Gastroesophageal sphincter (tissue), 4 donors: ENCODE results near the gene LEPROT. TPM values are rescaled to one million over a fixed set of nuclear protein-coding genes. Genes with fewer than 3 reads are reported as not detected.
"Not testable (repeated sequence)": the region's sequence is repeated elsewhere in the genome, so short reads cannot be mapped to it uniquely, and the experiment has no call there.

Experiments used
- ATAC-seq: fragments of 150-250 bp; one replicate; pipeline ENCODE4 v1.9.1; 2016; ENCODE audit warnings: mild to moderate bottlenecking, moderate library complexity
- H3K27ac ChIP-seq, 4 donors: fragments of 200-600 bp; sonication (generic) in 3 of 4; 1 replicate in 3 of 4; 2 replicates in 1 of 4; pipeline ENCODE4 v1.5.1; 2016 to 2019
- H3K27me3 ChIP-seq: fragments of 200-600 bp; sonication (generic); one replicate; pipeline ENCODE4 v1.5.1; 2019
- H3K36me3 ChIP-seq, 2 donors: fragments of 200-600 bp; sonication (generic); one replicate each; pipeline ENCODE4 v1.5.1; 2019; ENCODE audit warnings: control low read depth in 1 of 2
- H3K4me1 ChIP-seq, 3 donors: fragments of 200-600 bp; sonication (generic); 1 replicate in 2 of 3; 2 replicates in 1 of 3; pipeline ENCODE4 v1.5.1; 2016 to 2019; ENCODE audit warnings: control low read depth in 2 of 3
- H3K4me3 ChIP-seq, 2 donors: fragments of 200-600 bp; sonication (generic); one replicate each; pipeline ENCODE4 v1.5.1; 2019; ENCODE audit warnings: mild to moderate bottlenecking in 1 of 2, moderate library complexity in 1 of 2
- H3K9me3 ChIP-seq, 3 donors: fragments of 200-600 bp; sonication (generic); one replicate each; pipeline ENCODE4 v1.5.1; 2017 to 2019; ENCODE audit warnings: control low read depth in 2 of 3
- CTCF ChIP-seq, 4 experiments: fragments of 200-600 bp in 2 of 4; fragments of 450-650 bp in 2 of 4; sonication (generic) in 1 of 4; IDR thresholded peaks; one replicate each; pipeline ENCODE4 v1.5.1; 2017 to 2019; ENCODE audit warnings: antibody characterized with exemption in 4 of 4, mild to moderate bottlenecking in 2 of 4, moderate library complexity in 2 of 4
- EP300 ChIP-seq: sonication (generic); formaldehyde crosslinking; IDR thresholded peaks from one replicate; pipeline ENCODE4 v1.6.1; 2017; ENCODE audit warnings: antibody characterized with exemption, mild to moderate bottlenecking
- POLR2A ChIP-seq, 2 donors: fragments of 450-650 bp; IDR thresholded peaks; one replicate each; pipeline ENCODE4 v1.6.1; 2017; ENCODE audit warnings: antibody characterized with exemption in 2 of 2, mild to moderate bottlenecking in 2 of 2, moderate library complexity in 1 of 2
- POLR2AphosphoS5 ChIP-seq: sonication (generic); formaldehyde crosslinking; IDR thresholded peaks from one replicate; pipeline ENCODE4 v1.6.1; 2017; ENCODE audit warnings: antibody characterized with exemption
- WGBS, 2 donors: methylation state at CpG; one replicate each; pipeline ENCODE4 v1.1.5; 2018; ENCODE audit warnings: low coverage in 1 of 2; 5-methylcytosine and 5-hydroxymethylcytosine counted together
- total RNA-seq, 4 donors: library from RNA; depleted of rRNA; stranded (reverse); fragments of >200 nt; gene quantifications; one replicate each; pipeline ENCODE4 v1.1.0, GENCODE V29; 2016

LEPROT gene
- total RNA-seq, 4 donors from 2014 or later = 66.3 to 106 (median 72.9) TPM

- no peak for ATAC-seq
- 80 to 94% methylated on average over 1 to 2 of the region's 2 CpGs for WGBS, 2 donors
- no peaks in the 10 kb centered on the region for H3K36me3 ChIP-seq
- no peaks in the 10 kb centered on the region for H3K4me1 ChIP-seq
- no peaks in the 10 kb centered on the region for H3K27me3 ChIP-seq
- no peak overlapping the region for H3K4me3 ChIP-seq
- no peaks in the 10 kb centered on the region for H3K9me3 ChIP-seq
- no peak overlapping the region for H3K27ac ChIP-seq
- no peak for TF ChIP-seq POLR2AphosphoS5
- no peak for TF ChIP-seq EP300
- no peak for TF ChIP-seq POLR2A (IDR thresholded peaks at IDR 0.05)
- TF ChIP-seq CTCF (IDR thresholded peaks at IDR 0.05) = no peak
These were observed 42.1 kb upstream of the LEPROT start for GRCh38 chr1:65378247-65378946.

GRCh38 chr1:65384426-65384825 is 36.0 kb upstream of the LEPROT start:
- H3K36me3 ChIP-seq, H3K9me3 ChIP-seq, H3K27ac ChIP-seq, H3K4me3 ChIP-seq, H3K4me1 ChIP-seq, H3K27me3 ChIP-seq, ATAC-seq: not testable (repeated sequence)
- WGBS, 2 donors = 88 to 95% methylated on average over 1 to 5 of the region's 5 CpGs

- Histone ChIP-seq H3K4me1 (no peaks in the 10 kb centered on the region), H3K9me3 (no peaks in the 10 kb centered on the region), H3K36me3 (peaks cover 0 to 8% of the 10 kb centered on the region in 2 donors), H3K4me3 (no peak overlapping the region), H3K27ac (no peak overlapping the region), H3K27me3 (no peaks in the 10 kb centered on the region)
- no peak for TF ChIP-seq EP300
- TF ChIP-seq POLR2AphosphoS5 = no peak
- TF ChIP-seq POLR2A (IDR thresholded peaks at IDR 0.05) = no peak
- TF ChIP-seq CTCF (IDR thresholded peaks at IDR 0.05) = no peak
- WGBS, 2 donors = 86 to 88% methylated on average over 3 of the region's 3 CpGs
- ATAC-seq = no peak
These were observed 34.0 kb upstream of the LEPROT start for GRCh38 chr1:65386439-65386838.

GRCh38 chr1:65387821-65388220 is 32.6 kb upstream of the LEPROT start:
- Histone ChIP-seq H3K36me3 (peaks cover 0 to 15% of the 10 kb centered on the region in 2 donors), H3K27me3 (no peaks in the 10 kb centered on the region), H3K4me3 (no peak overlapping the region), H3K4me1 (no peaks in the 10 kb centered on the region), H3K9me3 (no peaks in the 10 kb centered on the region), H3K27ac (no peak overlapping the region)
- no peak for ATAC-seq
- WGBS, 2 donors = 92 to 100% methylated on average over 2 of the region's 2 CpGs
- TF ChIP-seq CTCF (IDR thresholded peaks at IDR 0.05) = no peak
- TF ChIP-seq EP300 = no peak
- no peak for TF ChIP-seq POLR2AphosphoS5
- TF ChIP-seq POLR2A (IDR thresholded peaks at IDR 0.05) = no peak

- 79 to 91% methylated on average over 2 to 3 of the region's 3 CpGs for WGBS, 2 donors
- no peak overlapping the region for H3K27ac ChIP-seq
These were observed 31.4 kb upstream of the LEPROT start for GRCh38 chr1:65388908-65389695.

More at GRCh38 chr1:65388908-65389695, 31.4 kb upstream of the LEPROT start:
- TF ChIP-seq CTCF (IDR thresholded peaks at IDR 0.05) = no peak
- no peak for TF ChIP-seq EP300
- no peak for TF ChIP-seq POLR2AphosphoS5
- no peak for TF ChIP-seq POLR2A (IDR thresholded peaks at IDR 0.05)
- peaks cover 0 to 21% of the 10 kb centered on the region in 2 donors for H3K36me3 ChIP-seq
- ATAC-seq = no peak
- H3K9me3 ChIP-seq = no peaks in the 10 kb centered on the region
- H3K4me3 ChIP-seq = no peak overlapping the region
- H3K4me1 ChIP-seq = no peaks in the 10 kb centered on the region
- H3K27me3 ChIP-seq = no peaks in the 10 kb centered on the region
